Jurkat, Clone E6-1 (cell line): ENCODE results near the gene CCDC28A.

Experiments used
- DNase-seq: peaks from one replicate; pipeline ENCODE4 v3.0.0-alpha.2; 2011; ENCODE audit warnings: low read depth, low spot score
- H3K4me3 ChIP-seq: 2 replicates; pipeline ENCODE4 v1.5.1; 2011; ENCODE audit warnings: mild to moderate bottlenecking, low read length, control low read depth, moderate library complexity

CCDC28A gene

GRCh38 chr6:138824482-138825144 lies 51.0 kb downstream of the CCDC28A start:
- no peak overlapping the region for H3K4me3 ChIP-seq
- DNase-seq = peak; percentile 52

DNA sequence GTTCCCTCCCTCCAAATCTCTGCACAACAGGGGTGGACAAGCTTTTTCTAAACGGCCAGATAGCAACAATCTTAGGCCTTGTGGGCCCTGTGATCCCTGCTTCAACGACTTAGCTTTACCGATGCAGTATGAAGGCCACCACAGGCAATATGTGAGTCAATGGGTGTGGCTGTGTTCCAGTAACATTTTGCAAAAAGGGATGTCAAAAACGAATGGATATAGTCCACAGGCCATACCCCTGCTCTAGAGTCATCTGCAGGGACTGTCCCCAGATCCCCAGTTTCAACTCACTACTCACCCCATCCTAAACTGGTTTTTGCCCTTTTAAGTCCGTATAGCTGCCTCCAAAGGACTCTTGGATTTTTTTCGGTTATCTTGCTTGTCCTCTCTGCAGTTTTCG lies 56.7 kb downstream of the CCDC28A start:
- no peak overlapping the region for H3K4me3 ChIP-seq
- DNase-seq = no peak

DNA sequence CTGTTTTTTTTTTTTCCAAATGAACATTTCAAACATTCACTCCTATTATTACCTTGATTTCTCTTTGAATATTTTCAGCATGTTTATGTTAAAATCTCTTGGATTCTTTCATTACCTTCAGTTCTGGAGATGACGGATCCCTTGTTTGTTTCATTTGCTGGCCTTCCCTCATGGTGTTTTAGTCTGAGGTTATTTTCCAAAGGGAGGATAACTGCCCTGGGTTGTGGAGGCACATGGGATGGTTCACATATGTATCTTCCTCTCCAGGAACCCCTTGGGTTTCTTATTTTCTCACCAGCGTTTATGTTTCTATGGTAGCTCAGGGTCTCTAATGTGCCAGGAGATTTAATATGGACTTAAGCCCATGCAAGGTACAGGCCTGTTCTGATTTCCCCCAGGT lies 58.6 kb downstream of the CCDC28A start:
- DNase-seq = no peak
- no peak overlapping the region for H3K4me3 ChIP-seq

DNA sequence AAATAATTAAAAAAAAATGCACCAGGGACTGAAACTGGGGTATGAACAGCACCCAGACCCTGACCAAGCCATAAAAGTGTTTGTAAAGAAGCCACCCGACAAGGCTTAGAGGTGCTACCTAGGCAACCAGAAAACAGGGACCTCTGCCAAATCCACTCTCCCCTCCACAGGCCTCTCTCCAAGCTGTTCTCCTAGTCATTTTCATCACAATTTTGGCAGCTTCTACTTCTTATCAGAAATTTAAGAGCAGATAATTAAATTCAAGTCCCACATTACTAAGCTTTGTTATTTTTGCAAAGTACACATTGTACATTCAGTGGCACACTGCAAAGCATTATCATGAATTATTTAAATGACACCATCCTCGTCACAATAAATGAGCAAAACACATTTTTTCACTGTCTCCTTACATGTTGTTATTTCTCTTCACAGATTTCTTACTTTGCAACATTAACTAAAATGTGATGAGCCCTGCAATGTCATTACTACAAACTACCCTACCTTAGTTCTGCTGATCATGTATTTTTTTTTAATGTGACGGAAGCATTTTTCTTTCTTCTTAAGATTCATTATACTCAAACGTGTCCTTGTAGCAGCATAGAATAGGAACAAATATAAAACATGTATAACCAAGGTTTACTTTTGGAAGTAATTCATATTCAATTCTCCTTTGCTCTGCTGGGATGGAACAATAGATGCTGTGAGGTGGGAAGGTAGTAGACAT lies 60.4 kb downstream of the CCDC28A start:
- DNase-seq = no peak
- H3K4me3 ChIP-seq = no peak overlapping the region

DNA sequence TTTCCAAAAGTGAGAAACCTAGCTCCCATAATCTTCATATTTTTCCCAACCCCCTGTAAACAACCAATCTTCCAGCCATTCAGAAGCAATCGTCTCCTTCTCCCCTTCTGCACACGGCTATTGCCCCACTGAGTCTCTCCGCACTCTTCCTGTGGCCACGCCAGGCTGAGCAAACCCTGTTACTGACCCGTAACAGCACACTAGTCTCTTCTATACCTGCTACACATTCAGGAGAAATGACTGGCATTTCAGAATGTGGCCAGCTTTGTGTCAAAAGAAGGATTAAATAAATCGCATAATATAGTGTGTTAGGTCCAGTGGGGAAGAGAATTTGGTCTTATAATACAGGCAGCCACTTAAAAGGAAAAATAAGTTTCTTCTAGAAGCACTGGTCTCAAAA lies 63.7 kb downstream of the CCDC28A start:
- no peak for DNase-seq
- H3K4me3 ChIP-seq = no peak overlapping the region
